NCI-H748 (cell line): ENCODE measurements around the gene PDGFRB.

Experiments
- DNase-seq: peaks from one replicate; lab custom pipeline; 2025; ENCODE audit not compliant: unreplicated experiment; lab: John Stamatoyannopoulos, UW

PDGFRB gene

DNA sequence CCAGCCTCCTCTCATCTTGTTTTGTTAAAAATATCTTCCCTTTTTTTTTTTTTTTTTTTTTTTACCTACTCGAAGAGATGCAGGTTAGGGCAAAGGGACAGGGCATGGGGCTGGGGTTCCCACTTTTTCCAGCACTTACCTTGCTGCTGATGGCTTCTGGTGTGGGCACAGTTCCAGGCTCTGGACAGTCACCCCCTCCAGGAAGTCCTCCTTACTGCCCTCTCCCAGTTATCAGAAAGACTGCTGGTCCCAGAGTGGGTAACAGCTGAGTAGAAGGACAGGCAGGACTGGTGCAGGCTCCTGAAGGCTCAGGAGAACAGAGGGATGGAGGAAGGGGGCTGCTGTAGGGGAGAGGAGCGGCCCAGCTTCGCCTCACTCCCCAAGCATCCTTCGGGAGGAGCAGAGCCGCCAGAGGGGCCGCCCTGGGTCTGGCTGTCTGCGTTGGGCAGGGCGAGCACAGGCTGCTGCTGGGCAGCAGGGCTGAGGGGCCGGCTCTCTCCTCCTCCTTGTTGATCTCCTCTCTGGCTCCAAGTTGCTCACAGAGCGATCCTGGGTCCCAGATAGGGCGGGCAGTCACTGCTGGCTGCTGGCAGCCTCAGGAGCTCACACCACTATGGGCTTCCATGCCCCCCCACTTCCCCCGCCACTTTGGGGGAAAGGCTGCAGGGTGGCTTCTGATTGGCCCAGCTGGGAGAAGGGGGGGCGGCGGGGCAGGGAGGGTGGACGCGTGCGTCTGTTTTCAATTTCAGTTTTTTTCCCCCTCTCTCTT is at the start of gene PDGFRB:
Gene PDGFRB, minus strand, starts transcription at position 588 of the 769 bp plus-strand sequence. CDS start 18,798 bp downstream, outside the sequence.
- DNase-seq = peak; percentile 63

DNA sequence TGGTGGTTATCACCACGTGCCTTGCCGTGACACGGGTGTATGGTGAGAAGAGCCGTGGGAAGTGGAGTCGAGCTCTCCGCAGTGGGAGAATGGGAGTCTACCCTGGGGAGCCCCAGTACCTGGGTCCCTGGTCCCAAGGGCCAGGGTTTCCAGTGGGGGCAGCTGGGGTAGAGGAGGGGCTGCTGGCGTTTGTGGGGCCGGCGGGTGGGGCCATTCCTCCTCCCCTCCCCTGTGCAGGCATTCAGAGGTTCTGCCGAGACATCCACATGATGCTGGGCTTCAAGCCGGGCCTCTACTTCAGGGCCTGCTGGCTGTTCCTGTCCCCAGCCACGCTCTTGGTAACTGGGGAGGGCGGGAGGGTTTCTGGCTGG is 48.9 kb upstream of the PDGFRB start:
- no peak for DNase-seq

DNA sequence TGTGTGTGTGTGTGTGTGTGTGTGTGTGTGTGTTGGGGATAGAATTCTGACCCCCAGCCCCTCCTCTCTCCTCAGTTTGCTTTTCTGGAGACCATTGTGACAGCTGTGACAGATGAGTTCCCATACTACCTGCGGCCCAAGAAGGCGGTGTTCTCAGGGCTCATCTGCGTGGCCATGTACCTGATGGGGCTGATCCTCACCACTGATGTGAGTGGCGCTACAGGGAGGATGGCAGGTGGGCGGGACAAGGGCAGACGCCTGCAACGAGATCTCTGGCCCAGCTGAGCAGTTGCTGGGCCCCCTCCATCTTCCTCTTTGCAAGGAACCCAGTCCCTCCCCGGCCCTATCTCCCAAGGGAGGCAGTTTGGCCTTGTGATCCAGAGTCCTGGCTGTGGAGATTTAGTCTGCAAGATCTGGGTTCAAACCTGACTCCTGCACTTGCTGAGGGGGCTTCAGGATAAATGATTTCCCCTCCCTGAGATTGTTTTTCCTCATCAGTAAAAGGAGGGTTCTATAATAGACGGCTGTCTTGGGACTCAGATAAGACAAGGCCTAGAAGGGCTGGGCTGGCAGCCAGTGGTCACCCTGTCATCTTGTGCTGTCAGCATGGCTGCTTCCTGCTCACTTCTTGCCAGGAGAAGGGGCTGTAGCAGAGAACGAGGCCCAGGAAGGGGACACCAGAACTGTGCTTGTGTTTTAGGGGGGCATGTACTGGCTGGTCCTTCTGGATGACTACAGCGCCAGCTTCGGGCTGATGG is 48.4 kb upstream of the PDGFRB start:
- DNase-seq = no peak

DNA sequence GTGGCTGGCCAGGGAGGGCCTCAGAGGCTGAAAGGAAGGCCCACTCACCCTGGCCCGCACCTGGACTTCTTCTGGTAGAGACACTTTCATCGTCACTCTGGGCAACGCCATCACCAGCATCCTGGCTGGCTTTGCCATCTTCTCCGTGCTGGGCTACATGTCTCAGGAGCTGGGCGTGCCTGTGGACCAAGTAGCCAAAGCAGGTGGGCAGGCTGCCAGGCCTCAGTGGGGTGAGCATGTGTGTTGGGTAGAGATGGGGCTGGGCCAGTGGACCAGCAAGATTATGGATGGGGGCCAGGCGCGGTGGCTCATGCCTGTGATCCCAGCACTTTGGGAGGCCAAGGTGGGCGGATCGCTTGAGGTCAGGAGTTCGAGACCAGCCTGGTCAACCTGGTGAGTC is 46.9 kb upstream of the PDGFRB start:
- no peak for DNase-seq

DNA sequence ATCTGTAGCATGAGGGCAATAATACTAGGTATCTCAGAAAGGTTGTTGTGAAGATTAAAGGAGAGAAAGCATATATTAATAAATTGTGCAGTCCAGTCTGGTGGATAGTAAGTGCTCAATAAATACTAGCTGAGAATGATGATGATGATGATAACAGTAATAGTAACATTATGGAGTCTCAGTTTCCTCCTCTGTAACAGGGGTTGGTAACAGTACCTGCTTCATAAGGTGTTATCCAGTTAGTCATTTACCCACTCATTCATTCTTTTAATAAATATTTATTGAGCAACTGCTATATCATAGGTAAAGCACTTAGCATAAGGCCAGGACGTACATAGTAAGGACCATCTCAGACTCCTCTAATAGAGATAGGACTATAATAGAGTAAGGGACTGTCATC is 41.8 kb upstream of the PDGFRB start:
- no peak for DNase-seq

DNA sequence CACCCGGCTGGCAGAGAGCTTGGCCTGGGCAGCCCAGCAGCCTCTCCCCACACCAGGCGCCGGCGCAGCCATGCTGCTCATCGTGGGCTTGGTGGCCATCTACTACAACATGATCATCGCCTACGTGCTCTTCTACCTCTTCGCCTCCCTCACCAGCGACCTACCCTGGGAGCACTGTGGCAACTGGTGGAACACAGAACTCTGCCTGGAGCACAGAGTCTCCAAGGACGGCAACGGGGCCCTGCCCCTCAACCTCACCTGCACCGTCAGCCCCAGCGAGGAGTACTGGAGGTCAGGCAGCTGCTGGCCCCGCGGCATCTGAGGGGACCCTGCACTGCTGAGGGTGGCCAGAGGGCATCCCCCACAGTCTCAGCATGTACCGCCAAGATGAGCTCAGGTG is 41.3 kb upstream of the PDGFRB start:
- no peak for DNase-seq

DNA sequence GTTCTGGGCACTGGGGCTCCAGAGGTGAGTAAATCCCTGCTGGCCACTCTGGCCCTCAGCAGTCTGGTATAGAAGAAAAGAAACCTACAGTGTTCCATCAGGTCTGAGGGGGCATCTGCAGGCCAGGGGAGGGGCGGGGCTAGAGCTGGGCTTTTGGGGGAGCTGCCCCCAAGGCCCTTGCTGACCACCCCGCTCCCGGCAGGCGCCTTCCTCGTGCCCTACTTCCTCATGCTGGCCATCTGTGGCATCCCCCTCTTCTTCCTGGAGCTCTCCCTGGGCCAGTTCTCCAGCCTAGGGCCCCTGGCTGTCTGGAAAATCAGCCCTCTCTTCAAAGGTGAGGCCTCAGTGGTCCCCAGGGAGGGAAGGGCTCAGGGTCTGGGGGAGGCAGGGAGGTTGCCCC is 40.9 kb upstream of the PDGFRB start:
- no peak for DNase-seq

DNA sequence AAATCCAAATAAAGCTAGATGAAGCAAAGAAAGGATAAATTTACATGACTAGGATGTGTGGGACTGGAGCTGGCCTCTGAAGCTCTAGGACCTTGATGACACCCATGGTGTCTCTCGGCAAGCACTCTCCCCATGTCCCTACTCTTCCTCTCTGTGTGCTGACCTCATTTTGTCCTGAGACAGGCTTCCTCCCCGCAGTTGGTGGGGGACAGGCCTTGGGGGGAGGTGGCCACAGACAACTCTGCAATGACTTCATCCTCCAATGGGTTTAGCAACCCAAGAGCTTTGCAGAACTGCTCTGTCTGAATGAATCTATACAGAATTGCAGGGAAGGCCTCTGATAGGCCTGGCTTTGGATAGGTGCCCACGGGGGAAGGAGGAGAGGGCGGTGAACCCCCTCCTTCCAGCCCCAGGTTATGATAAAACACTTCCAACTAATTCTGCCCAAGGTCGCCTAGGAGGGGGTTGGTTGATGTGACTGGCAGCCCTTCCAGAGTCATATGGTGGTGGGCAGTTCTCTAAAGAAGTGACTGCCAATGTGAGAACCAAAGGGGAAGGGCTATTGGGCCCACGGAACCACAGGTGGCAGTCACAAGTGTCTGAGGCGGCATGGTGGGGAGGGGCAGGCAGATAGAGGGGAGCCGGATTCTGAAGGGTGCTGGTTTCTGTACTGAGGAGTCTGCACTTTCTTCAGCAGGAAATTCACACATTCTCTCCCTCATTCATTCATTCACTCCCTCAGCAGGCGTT is 40.3 kb upstream of the PDGFRB start:
- DNase-seq = no peak

DNA sequence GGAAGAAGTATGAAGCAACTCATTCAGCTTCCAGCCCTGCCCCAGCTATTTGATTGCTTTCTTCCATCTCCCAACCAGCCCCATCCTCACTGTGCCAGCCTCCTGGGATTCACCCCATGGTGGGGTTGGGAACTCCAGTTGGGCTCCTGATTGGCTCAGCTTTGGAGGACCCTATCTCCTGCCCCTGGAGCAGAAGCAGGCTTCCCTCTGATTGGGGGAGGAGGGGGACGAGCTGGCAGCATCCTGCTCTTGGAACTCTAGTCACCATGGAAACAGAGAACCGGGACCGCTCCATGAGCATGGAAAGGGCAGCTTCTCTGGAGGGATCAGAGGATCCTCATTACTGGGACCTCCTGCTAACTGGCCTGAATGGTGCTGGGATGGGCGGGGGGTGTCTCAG is 36.8 kb upstream of the PDGFRB start:
- DNase-seq = peak; percentile 41

DNA sequence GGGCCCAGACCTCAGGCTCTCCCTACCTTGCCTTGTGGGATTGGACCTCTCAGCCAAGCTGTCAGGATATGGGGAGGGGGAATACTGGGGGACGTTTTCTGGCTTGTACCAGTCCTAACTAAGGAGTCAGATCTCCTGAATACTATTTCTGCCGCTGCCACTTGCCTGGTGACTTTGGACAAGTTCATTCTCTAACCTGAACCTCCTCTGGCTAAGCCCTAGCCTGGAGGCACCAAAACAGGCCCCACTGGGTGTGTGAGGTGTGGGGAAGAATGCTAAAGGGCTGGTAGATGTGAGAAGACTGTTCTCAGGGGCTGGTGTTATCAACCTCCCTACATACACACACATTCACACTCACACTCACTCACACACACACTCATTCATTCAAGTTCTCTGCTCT is 35.3 kb upstream of the PDGFRB start:
- DNase-seq = no peak

DNA sequence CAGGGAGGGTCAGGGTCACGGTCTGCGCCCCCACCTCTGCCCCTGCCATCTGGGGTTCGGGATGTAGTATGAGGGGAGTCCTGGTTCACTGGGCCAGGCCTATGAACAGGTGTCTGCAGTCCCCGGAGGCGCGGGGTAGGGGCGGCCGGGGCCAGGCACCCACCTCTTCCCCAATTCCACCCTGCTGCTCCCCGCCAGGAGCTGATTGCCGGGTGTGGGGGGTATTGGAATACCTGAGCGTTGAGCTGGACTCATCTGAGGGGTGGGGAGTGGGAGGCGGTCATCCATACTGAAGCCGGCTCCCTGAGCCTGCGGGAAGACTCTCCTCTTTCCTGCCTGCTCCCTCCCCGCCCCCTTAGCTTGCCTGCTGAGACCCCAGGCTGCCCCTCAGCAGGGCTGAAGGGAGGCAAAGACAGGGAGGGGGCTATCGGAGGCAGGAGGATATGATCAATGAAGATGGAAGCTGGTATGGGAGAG is 34.9 kb upstream of the PDGFRB start:
- no peak for DNase-seq

DNA sequence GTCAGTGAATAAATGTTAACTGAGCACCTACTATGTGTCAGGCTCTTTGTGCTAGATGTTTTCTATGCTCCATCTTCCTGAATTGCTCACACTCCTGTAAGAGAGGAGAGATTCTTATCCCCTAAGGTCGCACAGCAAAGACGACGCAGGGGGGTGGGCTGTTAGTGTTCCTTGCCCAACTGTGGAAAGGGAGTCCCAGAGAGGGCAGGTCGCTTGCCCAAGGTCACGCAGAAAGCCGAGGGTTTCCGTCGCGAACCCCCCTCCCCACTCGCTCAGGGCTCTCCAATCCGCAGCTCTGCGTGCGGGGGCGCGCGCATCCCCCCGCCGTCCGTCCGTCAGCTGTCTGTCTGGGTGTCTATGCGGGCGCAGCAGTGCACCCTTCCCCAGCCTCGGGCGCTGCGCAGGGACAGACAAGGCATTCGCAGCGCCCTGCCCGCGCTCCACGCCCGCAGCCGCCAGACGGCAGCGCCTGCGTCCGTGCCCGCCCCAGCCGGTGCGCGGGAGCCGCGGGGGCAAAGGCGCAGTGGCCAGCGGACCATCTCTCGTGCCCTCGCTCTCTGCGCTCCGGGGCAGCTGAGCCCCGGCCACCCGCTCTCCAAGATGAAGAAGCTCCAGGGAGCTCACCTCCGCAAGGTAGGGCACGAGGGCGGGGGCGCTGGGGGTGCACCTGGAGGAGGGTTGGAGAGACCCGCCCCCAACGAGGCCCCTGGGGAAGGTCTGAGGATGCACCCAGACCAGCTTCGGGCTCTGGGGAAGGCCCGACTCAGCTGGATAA is 34.3 kb upstream of the PDGFRB start, which contains the start of gene SLC6A7:
Gene SLC6A7, plus strand, starts transcription at position 335 of the 775 bp plus-strand sequence. Its CDS starts 266 bp downstream, at position 601.
- DNase-seq = peak; percentile 7

DNA sequence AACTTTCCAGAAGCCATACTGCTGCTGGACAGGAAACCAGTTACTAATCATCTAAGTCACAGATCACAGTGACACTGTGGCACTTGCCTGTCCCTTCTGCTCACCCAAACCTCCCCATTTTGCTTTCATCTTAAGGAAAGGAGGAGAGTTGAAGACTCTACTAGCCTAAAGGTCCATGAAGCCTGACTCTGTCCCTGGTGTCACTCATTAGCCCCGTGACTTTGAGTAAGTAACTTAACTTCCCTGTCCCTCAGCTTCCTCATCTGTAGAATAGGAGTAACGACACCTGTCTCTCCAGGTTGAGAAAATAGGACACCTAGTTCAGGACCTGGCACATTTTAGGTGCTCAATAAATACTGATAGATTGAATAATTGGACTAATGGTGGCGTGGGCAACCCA is 33.7 kb upstream of the PDGFRB start:
- DNase-seq = no peak

DNA sequence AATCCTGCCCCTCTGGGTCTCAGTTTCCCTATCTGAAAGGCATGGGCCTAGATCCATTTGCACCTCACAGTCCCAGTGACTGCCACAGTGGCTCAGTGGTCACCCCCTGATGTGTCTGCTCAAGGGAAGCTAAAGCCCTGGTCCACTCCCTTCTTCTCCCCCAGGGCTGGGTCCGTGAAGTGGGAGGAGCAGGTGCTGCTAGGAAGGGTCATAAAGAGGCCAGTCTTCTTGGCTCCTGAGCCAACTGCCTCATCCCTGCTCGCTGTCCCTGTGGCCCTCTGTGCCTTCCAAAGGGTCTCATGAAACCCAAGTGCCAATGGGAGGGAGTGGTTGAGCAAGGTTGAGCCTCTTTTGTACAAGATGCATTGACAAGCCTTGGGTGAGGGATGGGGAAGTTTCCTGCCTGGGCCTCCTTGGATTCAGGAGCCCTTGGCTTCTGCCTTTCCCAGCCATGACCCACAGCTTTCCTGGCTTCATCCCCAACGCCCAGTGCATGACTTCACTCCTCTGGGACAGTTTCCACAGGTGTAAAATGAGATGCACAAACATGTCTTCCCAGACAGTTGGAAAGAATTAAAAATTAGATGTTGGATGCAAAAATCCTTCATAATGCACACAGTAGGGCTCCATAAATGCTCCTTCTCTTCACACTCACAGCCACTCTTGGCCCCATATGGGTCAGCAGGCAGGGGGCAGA is 32.6 kb upstream of the PDGFRB start:
- no peak for DNase-seq

DNA sequence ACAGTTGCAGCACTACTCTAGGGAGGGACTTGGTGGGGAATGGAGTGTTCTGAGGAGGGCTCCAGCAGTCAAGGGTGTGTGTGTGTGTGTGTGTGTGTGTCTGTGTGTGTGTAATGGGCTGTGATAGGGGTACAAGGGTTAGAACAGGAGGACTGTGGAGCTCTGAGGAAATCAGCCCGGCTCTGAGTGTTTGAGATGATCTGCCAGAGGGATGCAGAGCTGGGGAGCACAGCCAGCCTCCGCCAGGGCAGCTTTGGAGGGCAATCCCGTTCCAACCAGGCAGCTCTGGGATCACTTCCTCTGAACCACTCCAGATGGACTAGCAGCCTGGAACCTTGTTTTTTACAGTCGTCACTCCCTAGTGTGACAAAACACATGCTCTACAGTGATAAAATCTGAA is 31.3 kb upstream of the PDGFRB start:
- no peak for DNase-seq

DNA sequence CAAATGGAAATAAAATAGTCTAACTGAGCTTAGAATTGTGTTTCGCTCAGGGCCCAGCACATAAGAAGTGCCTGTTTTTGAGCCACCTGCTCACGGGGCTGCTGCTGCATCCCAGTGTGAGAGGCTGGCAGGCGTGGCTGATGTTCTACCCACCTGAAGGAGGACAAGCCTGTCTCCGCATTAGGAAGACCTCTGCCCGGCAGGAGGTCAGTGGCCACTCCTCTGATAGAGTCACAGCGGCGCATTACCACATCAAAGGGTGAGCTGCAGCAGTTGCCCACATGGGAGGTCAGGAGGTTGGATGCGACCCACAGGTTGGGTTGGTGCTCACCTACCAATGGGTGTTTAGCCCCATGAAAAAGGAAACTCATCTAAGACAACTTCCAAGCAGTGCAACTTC is 30.5 kb upstream of the PDGFRB start:
- no peak for DNase-seq

DNA sequence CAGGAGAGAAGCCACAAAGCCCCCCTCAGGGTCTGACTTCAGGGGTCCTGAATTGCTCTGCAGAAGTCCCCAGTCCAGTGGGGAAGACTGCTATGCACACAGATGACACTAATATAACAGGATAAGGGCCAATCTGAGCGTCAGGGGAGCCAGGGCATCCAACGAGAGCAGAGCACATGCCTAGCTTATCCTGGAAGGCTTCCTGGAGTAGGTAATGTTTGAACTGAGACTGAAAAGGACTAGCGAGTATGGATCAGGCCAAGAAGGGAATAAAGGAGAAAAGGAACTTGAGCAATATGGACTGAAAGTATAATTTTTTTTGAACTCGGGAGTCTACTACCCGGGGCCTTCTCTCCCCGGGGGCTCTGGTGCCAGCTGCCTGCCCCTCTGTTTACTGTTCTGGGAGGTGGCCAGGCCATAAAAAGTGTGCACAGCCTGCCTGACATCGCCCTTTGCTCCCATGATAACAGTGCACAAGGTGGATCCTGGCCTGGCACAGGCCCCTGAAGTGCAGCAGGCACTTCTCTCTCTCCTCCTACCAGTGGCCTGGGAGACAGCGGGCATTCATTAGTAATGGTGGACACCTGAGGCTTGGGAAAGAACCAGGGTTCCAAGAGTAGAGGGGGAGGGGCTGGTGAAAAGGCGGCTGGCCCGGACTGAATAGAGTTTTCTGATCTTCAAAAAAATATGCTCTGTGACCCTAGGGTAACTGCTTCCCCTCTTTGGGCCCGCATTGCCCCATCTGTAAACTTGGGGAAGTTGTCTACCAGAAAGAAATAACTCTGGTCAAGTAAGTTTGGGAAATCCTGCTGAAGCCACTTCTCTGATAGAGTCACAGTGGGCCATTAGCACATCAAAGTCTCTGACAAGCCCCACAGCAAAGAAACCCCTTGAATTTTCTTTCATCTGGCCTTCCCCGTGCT is 29.6 kb upstream of the PDGFRB start:
- no peak for DNase-seq

DNA sequence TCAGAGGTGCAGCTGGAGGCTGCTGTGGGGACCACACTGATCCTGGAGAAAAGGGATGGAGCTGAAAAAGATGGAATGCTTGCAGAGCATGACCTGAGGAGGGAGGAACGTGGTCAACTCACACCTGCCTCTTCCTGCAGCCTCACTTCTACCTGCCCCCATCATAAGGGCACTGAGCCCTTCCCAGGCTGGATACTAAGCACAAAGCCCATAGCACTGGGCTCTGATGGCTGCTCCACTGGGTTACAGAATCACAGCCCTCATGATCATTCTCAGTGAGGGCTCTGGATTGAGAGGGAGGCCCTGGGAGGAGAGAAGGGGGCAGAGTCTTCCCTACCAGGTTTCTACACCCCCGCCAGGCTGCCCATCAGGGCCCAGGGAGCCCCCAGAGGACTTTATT is 28.4 kb upstream of the PDGFRB start:
- DNase-seq = no peak

DNA sequence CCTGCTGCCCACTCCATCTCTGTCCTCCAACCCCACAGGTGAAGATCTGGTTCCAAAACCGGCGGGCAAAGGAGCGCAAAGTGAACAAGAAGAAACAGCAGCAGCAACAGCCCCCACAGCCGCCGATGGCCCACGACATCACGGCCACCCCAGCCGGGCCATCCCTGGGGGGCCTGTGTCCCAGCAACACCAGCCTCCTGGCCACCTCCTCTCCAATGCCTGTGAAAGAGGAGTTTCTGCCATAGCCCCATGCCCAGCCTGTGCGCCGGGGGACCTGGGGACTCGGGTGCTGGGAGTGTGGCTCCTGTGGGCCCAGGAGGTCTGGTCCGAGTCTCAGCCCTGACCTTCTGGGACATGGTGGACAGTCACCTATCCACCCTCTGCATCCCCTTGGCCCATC is 27.8 kb upstream of the PDGFRB start:
- DNase-seq = no peak
